IMR-90 (cell line): ENCODE data around the gene PRKAG2. TPM values are rescaled to one million over a fixed set of nuclear protein-coding genes. Genes with fewer than 3 reads are reported as not detected.
A peak's percentile ranks its signal among the peaks of the same experiment; 100 is the strongest.

ENCODE experiments used
- ATAC-seq: fragments of 200-7000 bp; cut with Tn5 transposase; 2 replicates; pipeline ENCODE4 v1.9.1; 2020; ENCODE audit warnings: low read depth, mild to moderate bottlenecking, moderate library complexity
- BruUV-seq: library from RNA; stranded (reverse); fragments of 400-500 nt; replicated peaks from 2 replicates; lab custom pipeline; 2021; lab: Mats Ljungman, UMichigan
- CTCF ChIA-PET: fragments of 300-600 bp; formaldehyde crosslinking; extraction: SDS; loops from one replicate; lab custom pipeline; 2021; ENCODE audit warnings: antibody characterized with exemption; lab: Yijun Ruan, JAX
- POLR2A ChIA-PET: fragments of 300-600 bp; sonication (Branson Sonifier 250); formaldehyde crosslinking; loops from one replicate; lab custom pipeline; 2022; ENCODE audit warnings: antibody characterized with exemption; ENCODE audit not compliant: unreplicated experiment; lab: Charles Lee
- DNase-seq: peaks from one replicate; pipeline ENCODE4 v3.0.0; 2013
- H2AFZ ChIP-seq: replicated peaks from 2 replicates; pipeline ENCODE3; 2013; ENCODE audit warnings: low read length, mild to moderate bottlenecking; ENCODE audit not compliant: poor library complexity
- H2AK5ac ChIP-seq: 2 replicates; pipeline ENCODE4 v1.6.1; 2013; ENCODE audit warnings: low read depth, low read length, inconsistent platforms
- H2AK9ac ChIP-seq: replicated peaks from 2 replicates; pipeline ENCODE3; 2013; ENCODE audit warnings: mild to moderate bottlenecking, low read depth, low read length, moderate library complexity; ENCODE audit not compliant: poor library complexity
- H2BK120ac ChIP-seq: 2 replicates; pipeline ENCODE4 v1.6.1; 2013; ENCODE audit warnings: low read depth, low read length, inconsistent platforms
- H2BK15ac ChIP-seq: 3 replicates; pipeline ENCODE4 v1.6.1; 2013; ENCODE audit warnings: low read depth, low read length, inconsistent platforms
- H2BK20ac ChIP-seq: 2 replicates; pipeline ENCODE4 v1.6.1; 2013; ENCODE audit warnings: low read depth, mild to moderate bottlenecking, inconsistent platforms, low read length, moderate library complexity
- H2BK5ac ChIP-seq: 2 replicates; pipeline ENCODE4 v1.6.1; 2013; ENCODE audit warnings: mild to moderate bottlenecking, low read depth, low read length, inconsistent platforms; ENCODE audit not compliant: poor library complexity, severe bottlenecking
- H3K14ac ChIP-seq: replicated peaks from 2 replicates; pipeline ENCODE4 v1.6.1; 2013; ENCODE audit warnings: low read depth, low read length, inconsistent platforms
- H3K18ac ChIP-seq: 2 replicates; pipeline ENCODE4 v1.6.1; 2013; ENCODE audit warnings: low read depth, low read length, control low read depth
- H3K23ac ChIP-seq: 2 replicates; pipeline ENCODE4 v1.6.1; 2013; ENCODE audit warnings: low read depth, low read length, inconsistent platforms
- H3K27ac ChIP-seq: 2 replicates; pipeline ENCODE4 v1.5.1; 2013; ENCODE audit warnings: mild to moderate bottlenecking, control low read depth, low read length; ENCODE audit not compliant: insufficient read depth
- H3K27me3 ChIP-seq: 2 replicates; pipeline ENCODE4 v1.6.1; 2013; ENCODE audit warnings: low read length; ENCODE audit not compliant: control insufficient read depth, insufficient read depth
- H3K36me3 ChIP-seq: 2 replicates; pipeline ENCODE4 v1.6.1; 2013; ENCODE audit warnings: low read length, mixed read lengths; ENCODE audit not compliant: control insufficient read depth, insufficient read depth
- H3K4ac ChIP-seq: 2 replicates; pipeline ENCODE4 v1.6.1; 2013; ENCODE audit warnings: low read depth, low read length, inconsistent platforms
- H3K4me1 ChIP-seq: 2 replicates; pipeline ENCODE4 v1.6.1; 2013; ENCODE audit warnings: low read length, mixed read lengths; ENCODE audit not compliant: control insufficient read depth, insufficient read depth
- H3K4me2 ChIP-seq: 2 replicates; pipeline ENCODE4 v1.6.1; 2013; ENCODE audit warnings: low read depth, mild to moderate bottlenecking, control low read depth, low read length, moderate library complexity
- H3K4me3 ChIP-seq: 2 replicates; pipeline ENCODE4 v1.5.1; 2013; ENCODE audit warnings: low read depth, mild to moderate bottlenecking, control low read depth, low read length, moderate library complexity; ENCODE audit not compliant: insufficient read depth
- H3K56ac ChIP-seq: 2 replicates; pipeline ENCODE4 v1.6.1; 2013; ENCODE audit warnings: low read length, inconsistent platforms; ENCODE audit not compliant: insufficient read depth; ENCODE audit errors: extremely low read depth
- H3K79me1 ChIP-seq, 2 experiments: 2 replicates each; pipeline ENCODE4 v1.6.1; 2013; ENCODE audit warnings: low read length in 2 of 2, inconsistent platforms in 1 of 2, low read depth in 1 of 2
- H3K9ac ChIP-seq: 2 replicates; pipeline ENCODE4 v1.6.1; 2013; ENCODE audit warnings: low read depth, low read length, control low read depth
- H3K9me1 ChIP-seq: 2 replicates; pipeline ENCODE4 v1.6.1; 2013; ENCODE audit warnings: low read length, inconsistent platforms; ENCODE audit not compliant: insufficient read depth
- H3K9me3 ChIP-seq: 2 replicates; pipeline ENCODE4 v1.6.1; 2013; ENCODE audit warnings: low read length; ENCODE audit not compliant: control insufficient read depth, insufficient read depth
- H4K20me1 ChIP-seq: 2 replicates; pipeline ENCODE4 v1.6.1; 2013; ENCODE audit warnings: low read length, inconsistent platforms; ENCODE audit not compliant: insufficient read depth
- H4K5ac ChIP-seq: 2 replicates; pipeline ENCODE4 v1.6.1; 2013; ENCODE audit warnings: mild to moderate bottlenecking, low read depth, low read length, control low read depth
- H4K8ac ChIP-seq, 2 experiments: 2 replicates each; pipeline ENCODE4 v1.6.1; 2013; ENCODE audit warnings: low read depth in 2 of 2, low read length in 2 of 2, control low read depth in 1 of 2, inconsistent platforms in 1 of 2
- H4K91ac ChIP-seq: 2 replicates; pipeline ENCODE4 v1.6.1; 2013; ENCODE audit warnings: low read depth, low read length, inconsistent platforms; ENCODE audit not compliant: insufficient read depth
- BHLHE40 ChIP-seq: fragments of 150-350 bp; IDR thresholded peaks from 2 replicates; pipeline ENCODE4 v1.6.1; 2016; ENCODE audit warnings: mild to moderate bottlenecking, low read depth, low read length
- CEBPB ChIP-seq: IDR thresholded peaks from 2 replicates; pipeline ENCODE4 v1.6.1; 2012; ENCODE audit warnings: low read depth, low read length, improper control_type of control experiment
- CHD1 ChIP-seq: IDR thresholded peaks from 2 replicates; pipeline ENCODE4 v1.6.1; 2012; ENCODE audit warnings: low read depth, low read length, improper control_type of control experiment
- FOS ChIP-seq: fragments of 150-350 bp; IDR thresholded peaks from 2 replicates; pipeline ENCODE4 v1.6.1; 2016; ENCODE audit warnings: low read depth, low read length
- MAZ ChIP-seq: IDR thresholded peaks from 2 replicates; pipeline ENCODE4 v1.6.1; 2012; ENCODE audit warnings: low read depth, mild to moderate bottlenecking, low read length, improper control_type of control experiment, moderate library complexity, borderline replicate concordance
- MXI1 ChIP-seq: IDR thresholded peaks from 2 replicates; pipeline ENCODE4 v1.6.1; 2012; ENCODE audit warnings: low read depth, mild to moderate bottlenecking, low read length, moderate library complexity, borderline replicate concordance
- RAD21 ChIP-seq: IDR thresholded peaks from 2 replicates; pipeline ENCODE4 v1.6.1; 2012; ENCODE audit warnings: low read length, improper control_type of control experiment
- RCOR1 ChIP-seq: IDR thresholded peaks from 2 replicates; pipeline ENCODE4 v1.6.1; 2012; ENCODE audit warnings: mild to moderate bottlenecking, low read length, improper control_type of control experiment; ENCODE audit not compliant: insufficient replicate concordance
- RFX5 ChIP-seq: IDR thresholded peaks from 2 replicates; pipeline ENCODE4 v1.8.0; 2012; ENCODE audit warnings: low read depth, mild to moderate bottlenecking, low read length, moderate library complexity
- WGBS, 2 experiments: methylation state at CpG; one replicate each; pipeline versions ENCODE4 v1.1.5 to v1.1.7; 2013; ENCODE audit warnings: missing lambda C conversion rate in 2 of 2; ENCODE audit not compliant: insufficient read length in 1 of 2; ENCODE audit errors: extremely low coverage in 2 of 2; 5-methylcytosine and 5-hydroxymethylcytosine counted together
- dilution Hi-C: fragments of 300-500 bp; cut with HindIII; formaldehyde crosslinking; loops from one replicate; pipeline ENCODE4 v1.14.3; 2018; ENCODE audit warnings: low sequenced_read_pairs; ENCODE audit not compliant: unreplicated experiment
- in situ Hi-C: fragments of 300-500 bp; cut with MboI; formaldehyde crosslinking; loops from 3 replicates; pipeline ENCODE4 v1.14.3; 2019; ENCODE audit warnings: low sequenced_read_pairs, inconsistent platforms, mixed read lengths
- intact Hi-C: fragments of 100-400 bp; cut with micrococcal nuclease; formaldehyde crosslinking; loops from 2 replicates; pipeline ENCODE4 v1.10.0; 2022
- polyA plus RNA-seq, 3 experiments: library from polyadenylated mRNA; depleted of rRNA; stranded (reverse); fragments of >200 nt; gene quantifications; 2 replicates each; pipeline ENCODE4 v1.2.3, GENCODE V29; 2012; ENCODE audit warnings: low replicate concordance in 1 of 3
- total RNA-seq: library from RNA; depleted of rRNA; stranded (reverse); fragments of >200 nt; gene quantifications from 2 replicates; pipeline ENCODE4 v1.2.3, GENCODE V29; 2012

Gene PRKAG2
- total and polyA plus RNA-seq, 2 of the 4 experiments (the other 2 are of a cell fraction) = 15.4 to 21.6 TPM

DNA sequence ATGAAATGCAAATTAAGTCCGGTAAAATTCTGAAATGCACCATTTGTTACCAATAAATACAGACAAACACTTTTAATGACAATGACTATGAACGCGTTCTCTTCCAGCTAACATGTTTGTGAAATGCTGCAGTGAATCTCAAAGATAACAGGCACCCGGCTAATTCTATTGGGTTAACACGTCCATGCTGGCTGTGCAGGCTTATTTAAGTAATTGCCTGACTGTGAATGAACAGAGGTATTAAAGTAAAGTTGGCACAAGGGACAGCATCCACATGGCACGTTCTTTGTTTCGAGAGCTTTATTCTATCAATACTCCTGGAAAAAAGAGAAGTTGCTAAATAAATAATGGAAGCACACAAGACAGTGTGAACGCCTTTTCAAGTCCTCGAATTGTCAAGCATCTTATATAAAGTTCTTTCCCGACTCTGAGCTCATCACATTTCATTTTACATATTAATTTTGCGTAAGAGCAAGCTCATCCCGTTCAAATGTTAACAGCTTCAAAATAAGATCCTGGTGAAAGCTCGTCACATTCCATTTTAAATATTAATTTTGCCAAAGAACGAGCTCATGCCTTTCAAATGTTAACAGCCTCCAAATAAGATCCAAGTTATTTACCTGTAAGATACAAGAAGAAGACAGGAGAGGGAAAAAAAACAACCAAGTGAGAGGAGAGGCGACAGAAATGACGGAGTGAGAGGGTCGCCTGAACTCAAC, 245.9 kb downstream of the PRKAG2 start:
- H3K4me2 ChIP-seq = peak overlapping the region; percentile 89
- peak overlapping the region; percentile 94 for H3K4me3 ChIP-seq
- no peaks in the 10 kb centered on the region for H3K27me3 ChIP-seq
- no peak for DNase-seq
- in situ Hi-C loops = no loop called here
- H2AFZ ChIP-seq = peak overlapping the region; percentile 91
- peak overlapping the region; percentile 65 for H3K27ac ChIP-seq
- no peak overlapping the region for H2BK20ac ChIP-seq
- intact Hi-C loops = loop anchor here (2.0 to 5.0 kb wide), 4 partner anchors 56 to 169 kb away; no protein-coding TSS in a partner anchor
- peak overlapping the region; percentile 77 for H3K56ac ChIP-seq
- no peaks in the 10 kb centered on the region; the same call in 1 of the 2 replicates for H3K4me1 ChIP-seq
- BruUV-seq = no TSS peak
- H4K8ac ChIP-seq = peak overlapping the region in 1 of 2 experiments; percentile 78; a peak in 2 of 4 replicates
- H2AK5ac ChIP-seq = peak overlapping the region; percentile 44; the same call in 1 of the 2 replicates
- H3K79me1 ChIP-seq = peaks cover 15 to 55% of the 10 kb centered on the region in 2 experiments
- H3K4ac ChIP-seq = peak overlapping the region; percentile 76; the same call in 1 of the 2 replicates
- peak overlapping the region; percentile 44 for H3K18ac ChIP-seq
- CTCF ChIA-PET = interaction anchor here (0.6 to 2.6 kb wide), 12 partner anchors 10 to 129 kb away, joined by 3 to 10 read pairs (median 4); no protein-coding TSS in a partner anchor
- peaks cover 9% of the 10 kb centered on the region; the same call in 1 of the 2 replicates for H4K20me1 ChIP-seq
- H3K9ac ChIP-seq = peak overlapping the region; percentile 81
- H2BK5ac ChIP-seq = peak overlapping the region; percentile 68
- H4K91ac ChIP-seq = no peak overlapping the region; the same call in 1 of the 2 replicates
- H2BK120ac ChIP-seq = peak overlapping the region; percentile 79
- H3K36me3 ChIP-seq = no peaks in the 10 kb centered on the region
- peak overlapping the region; percentile 90 for H3K23ac ChIP-seq
- ATAC-seq = no peak
- POLR2A ChIA-PET = no interaction called here
- dilution Hi-C loops = no loop called here
- WGBS, 2 experiments = 12% methylated on average over 5 of the region's 17 CpGs; no CpG with 5 or more reads in 1 of the 2 experiments
- H2BK15ac ChIP-seq = no peak overlapping the region
- peak overlapping the region; percentile 38; the same call in 1 of the 2 replicates for H4K5ac ChIP-seq
- peak overlapping the region; percentile 98 for H2AK9ac ChIP-seq
- TF ChIP-seq MXI1 = no peak
- TF ChIP-seq CHD1 = no peak
- TF ChIP-seq FOS = no peak
- no peak for TF ChIP-seq RFX5
- no peak for TF ChIP-seq CEBPB
- TF ChIP-seq RCOR1 = no peak
- TF ChIP-seq RAD21 = no peak
- TF ChIP-seq MAZ = no peak
- no peak for TF ChIP-seq BHLHE40
- H3K9me3 ChIP-seq = peaks cover 2% of the 10 kb centered on the region; the same call in 1 of the 2 replicates
- no peaks in the 10 kb centered on the region; the same call in 1 of the 2 replicates for H3K9me1 ChIP-seq
- H3K14ac ChIP-seq = peak overlapping the region; percentile 89
